Pancreas (tissue), 10 donors: ENCODE data around the gene GPR137C. TPM values are rescaled to one million over a fixed set of nuclear protein-coding genes. Genes with fewer than 3 reads are reported as not detected.

Experiments used
- ATAC-seq, 4 donors: fragments of 200-7000 bp; cut with Tn5 transposase; one replicate each; pipeline versions ENCODE4 v1.8.0 to v1.9.1; 2020; ENCODE audit warnings: mild to moderate bottlenecking in 4 of 4, moderate library complexity in 4 of 4
- DNase-seq, 6 donors: peaks; one replicate each; pipeline ENCODE4 v3.0.0-alpha.2; 2020
- FAIRE-seq: peaks from 2 replicates; lab custom pipeline; 2012; peaks lifted over from hg19 to GRCh38; lab: Jason Lieb, UNC
- H3K27ac ChIP-seq, 4 donors: fragments of 200-600 bp; sonication (generic); 1 replicate in 3 of 4; 2 replicates in 1 of 4; pipeline versions ENCODE4 v1.5.0 to v1.8.0; 2020
- H3K27me3 ChIP-seq, 4 donors: fragments of 200-600 bp; one replicate each; pipeline ENCODE4 v1.8.0; 2021
- H3K36me3 ChIP-seq, 3 donors: fragments of 200-600 bp; sonication (generic) in 1 of 3; one replicate each; pipeline versions ENCODE4 v1.5.0 to v1.8.0; 2020 to 2021
- H3K4me1 ChIP-seq, 3 donors: fragments of 200-600 bp; one replicate each; pipeline ENCODE4 v1.8.0; 2021
- H3K4me3 ChIP-seq, 4 donors: fragments of 200-600 bp; sonication (generic) in 2 of 4; one replicate each; pipeline versions ENCODE4 v1.5.0 to v1.8.0; 2020 to 2021
- H3K9me3 ChIP-seq, 4 donors: fragments of 200-600 bp; one replicate each; pipeline ENCODE4 v1.8.0; 2021
- CTCF ChIP-seq, 4 donors: fragments of 200-600 bp; sonication (generic) in 3 of 4; IDR thresholded peaks; one replicate each; pipeline versions ENCODE4 v1.5.0 to v1.8.0; 2021; ENCODE audit warnings: antibody characterized with exemption in 4 of 4
- WGBS, 2 donors: extraction: QIAGEN DNeasy Blood & Tissue Kit; methylation state at CpG; one replicate each; pipeline ENCODE4 v1.1.7; 2013; 5-methylcytosine and 5-hydroxymethylcytosine counted together
- intact Hi-C, 3 donors: fragments of 100-400 bp; cut with DNase I; formaldehyde crosslinking; loops; one replicate each; pipeline versions ENCODE4 v1.11.1 to v1.14.2; 2022
- polyA plus RNA-seq, 2 donors: library from polyadenylated mRNA; stranded (reverse); fragments of 200-250 nt; gene quantifications; one replicate each; pipeline ENCODE4 v1.2.3, GENCODE V29; 2013
- total RNA-seq, 6 donors: library from RNA; stranded (reverse); fragmentation: NEBNext Ultra II Directional in 4 of 6; extraction: Animal tissue kit (Norgen Biotek cat#: 25700) in 4 of 6; gene quantifications; one replicate each; pipeline versions ENCODE4 v1.2.1 to v1.2.4, GENCODE V29; 2021 to 2023
- donor health status: healthy with polysubstance abuse.
- donor health status: DM: no; HTN: no; CAD: no; lungs with moderate emphysema.
- donor health status: DM: no; HTN: no; CAD: no.
- donor health status: control.
- donor health status: control.
- donor health status: Bipolar disorder and iron deficiency.
- donor health status: DM: yes; HTN: yes; CAD: no.
- donor health status: DM: no; HTN: no; CAD: no.
- donor health status: DM: no; HTN: no; CAD: no.
- donor health status: DM: yes; HTN: yes; CAD: no.

Gene GPR137C
- total and polyA plus RNA-seq, 8 donors, result 0.13 to 0.81 (median 0.35) TPM

GRCh38 chr14:52522581-52523345, 29.9 kb upstream of the GPR137C start:
- H3K36me3 ChIP-seq, result no peaks in the 10 kb centered on the region
- FAIRE-seq (no peak), ATAC-seq (no peak), DNase-seq (no peak)
- H3K27ac ChIP-seq, result no peak overlapping the region
- TF ChIP-seq CTCF (IDR thresholded peaks at IDR 0.05), result no peak
- no peaks in the 10 kb centered on the region for H3K9me3 ChIP-seq
- no peaks in the 10 kb centered on the region for H3K27me3 ChIP-seq
- H3K4me1 ChIP-seq, result no peaks in the 10 kb centered on the region
- intact Hi-C loops, result no loop called here
- H3K4me3 ChIP-seq, result no peak overlapping the region

- no peak for TF ChIP-seq CTCF (IDR thresholded peaks at IDR 0.05)
- FAIRE-seq (no peak), ATAC-seq (no peak), DNase-seq (no peak)
- H3K4me1 ChIP-seq, result no peaks in the 10 kb centered on the region
- H3K36me3 ChIP-seq, result no peaks in the 10 kb centered on the region
- H3K27ac ChIP-seq, result no peak overlapping the region
- no peaks in the 10 kb centered on the region for H3K9me3 ChIP-seq
- 92 to 93% methylated on average over 4 of the region's 4 CpGs for WGBS, 2 donors
- no peak overlapping the region for H3K4me3 ChIP-seq
- no peaks in the 10 kb centered on the region for H3K27me3 ChIP-seq
- intact Hi-C loops, result no loop called here
Observed at GRCh38 chr14:52527052-52527451, 25.6 kb upstream of the GPR137C start.

- H3K4me1 ChIP-seq, result no peaks in the 10 kb centered on the region
- H3K27ac ChIP-seq, result no peak overlapping the region
- H3K4me3 ChIP-seq, result no peak overlapping the region
- ATAC-seq (no peak), FAIRE-seq (no peak), DNase-seq (no peak)
- H3K36me3 ChIP-seq, result peaks cover 0 to 8% (median 3%) of the 10 kb centered on the region in 3 donors
- H3K27me3 ChIP-seq, result no peaks in the 10 kb centered on the region
- no peak for TF ChIP-seq CTCF (IDR thresholded peaks at IDR 0.05)
- intact Hi-C loops, result no loop called here
- H3K9me3 ChIP-seq, result no peaks in the 10 kb centered on the region
Observed at GRCh38 chr14:52531481-52531880, 21.2 kb upstream of the GPR137C start.

DNA sequence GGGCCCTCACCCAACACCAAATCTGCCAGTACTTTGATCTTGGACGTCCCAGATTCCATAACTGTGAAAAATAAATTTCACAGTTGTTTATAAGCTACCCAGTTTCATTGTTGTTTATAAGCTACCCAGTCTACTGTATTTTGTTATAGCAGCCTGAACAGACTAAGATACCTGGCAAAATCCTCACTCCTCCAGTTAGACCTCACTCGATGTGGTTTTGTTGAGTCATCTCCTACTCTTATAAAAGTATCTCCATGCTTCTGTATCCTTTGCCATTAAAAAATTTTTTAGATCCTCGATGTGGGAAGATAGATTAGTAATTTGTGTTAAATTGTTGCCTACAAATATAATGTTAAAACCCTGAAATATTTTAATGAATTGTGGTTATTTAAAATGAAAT, 16.4 kb upstream of the GPR137C start:
- no peaks in the 10 kb centered on the region for H3K27me3 ChIP-seq
- no peaks in the 10 kb centered on the region for H3K9me3 ChIP-seq
- intact Hi-C loops, result no loop called here
- DNase-seq, result no peak
- ATAC-seq, result no peak
- no peaks in the 10 kb centered on the region for H3K4me1 ChIP-seq
- H3K27ac ChIP-seq, result no peak overlapping the region
- peaks cover 0 to 8% (median 3%) of the 10 kb centered on the region in 3 donors for H3K36me3 ChIP-seq
- no peak overlapping the region for H3K4me3 ChIP-seq
- TF ChIP-seq CTCF (IDR thresholded peaks at IDR 0.05), result no peak
- FAIRE-seq, result no peak
- WGBS, 2 donors, result 89 to 90% methylated on average over 3 of the region's 3 CpGs

GRCh38 chr14:52538623-52539022, 14.0 kb upstream of the GPR137C start:
- H3K27ac ChIP-seq, result no peak overlapping the region
- no peak for ATAC-seq
- no peaks in the 10 kb centered on the region for H3K4me1 ChIP-seq
- intact Hi-C loops, result no loop called here
- 80 to 83% methylated on average over 2 of the region's 2 CpGs for WGBS, 2 donors
- no peaks in the 10 kb centered on the region for H3K9me3 ChIP-seq
- TF ChIP-seq CTCF (IDR thresholded peaks at IDR 0.05), result no peak
- FAIRE-seq, result no peak
- H3K36me3 ChIP-seq, result peaks cover 0 to 14% (median 3%) of the 10 kb centered on the region in 3 donors
- H3K4me3 ChIP-seq, result no peak overlapping the region
- no peak for DNase-seq
- no peaks in the 10 kb centered on the region for H3K27me3 ChIP-seq
